GM18519 (cell line): Measurements from ENCODE around the gene CES2.
"Not testable (repeated sequence)": the region's sequence is repeated elsewhere in the genome, so short reads cannot be mapped to it uniquely, and the experiment has no call there.

Experiments used
- ATAC-seq: cut with Tn5 transposase; IDR thresholded peaks from one replicate; pipeline ENCODE4 v1.9.1; 2021; ENCODE audit warnings: mild to moderate bottlenecking, moderate library complexity; ENCODE audit not compliant: unreplicated experiment, low FRiP score

The CES2 gene

GRCh38 chr16:66974932-66975246 lies 39.6 kb downstream of the CES2 start:
- not testable (repeated sequence) for ATAC-seq

DNA sequence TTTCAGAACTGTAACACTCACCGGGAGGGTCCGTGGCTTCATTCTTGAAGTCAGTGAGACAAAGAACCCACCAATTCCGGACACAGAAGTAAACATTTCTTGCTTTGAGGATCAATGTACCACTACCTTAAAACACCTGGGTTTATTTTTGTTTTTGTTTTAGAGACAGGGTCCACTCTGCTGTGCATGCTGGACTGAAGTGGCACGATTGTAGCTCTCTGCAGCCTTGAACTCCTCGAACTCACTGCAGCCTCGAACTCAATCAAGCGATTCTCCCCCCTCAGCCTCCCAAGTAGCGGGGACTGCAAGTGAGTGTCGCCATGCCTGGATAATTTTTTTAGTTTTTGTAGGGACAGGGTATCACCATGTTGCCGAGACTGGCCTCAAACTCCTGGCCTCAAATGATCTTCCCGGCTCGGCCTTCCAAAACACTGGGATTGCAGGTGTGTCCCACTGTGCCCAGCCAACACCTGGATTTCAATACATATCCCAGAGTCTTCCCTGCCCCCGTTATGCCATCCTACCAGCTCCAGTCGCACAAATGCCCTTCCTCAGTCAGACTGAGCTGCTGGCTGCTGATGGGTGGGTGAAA lies 40.1 kb downstream of the CES2 start:
- ATAC-seq, result no peak

DNA sequence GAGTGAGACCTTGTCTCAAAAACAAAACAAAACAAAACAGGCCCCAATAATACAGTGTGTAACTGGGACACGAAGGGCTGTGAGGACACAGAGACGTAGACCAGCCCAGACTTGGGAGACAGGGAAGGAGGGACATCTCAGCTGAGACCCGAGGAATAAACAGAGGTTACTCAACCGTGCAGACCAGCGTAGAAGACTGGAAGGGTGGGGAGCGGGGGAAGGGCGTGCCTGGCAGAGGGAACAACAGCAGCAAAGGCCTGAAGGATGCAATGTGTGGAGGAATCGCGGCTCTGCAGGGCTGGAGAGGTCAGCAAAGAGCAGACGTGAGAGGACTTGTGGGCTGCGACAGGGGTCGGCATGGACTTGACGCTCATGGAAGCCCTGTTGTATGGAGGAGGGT lies 41.4 kb downstream of the CES2 start:
- ATAC-seq, result no peak

- ATAC-seq, result peak; percentile 54
These were observed 42.2 kb downstream of the CES2 start for GRCh38 chr16:66977341-66978113.

DNA sequence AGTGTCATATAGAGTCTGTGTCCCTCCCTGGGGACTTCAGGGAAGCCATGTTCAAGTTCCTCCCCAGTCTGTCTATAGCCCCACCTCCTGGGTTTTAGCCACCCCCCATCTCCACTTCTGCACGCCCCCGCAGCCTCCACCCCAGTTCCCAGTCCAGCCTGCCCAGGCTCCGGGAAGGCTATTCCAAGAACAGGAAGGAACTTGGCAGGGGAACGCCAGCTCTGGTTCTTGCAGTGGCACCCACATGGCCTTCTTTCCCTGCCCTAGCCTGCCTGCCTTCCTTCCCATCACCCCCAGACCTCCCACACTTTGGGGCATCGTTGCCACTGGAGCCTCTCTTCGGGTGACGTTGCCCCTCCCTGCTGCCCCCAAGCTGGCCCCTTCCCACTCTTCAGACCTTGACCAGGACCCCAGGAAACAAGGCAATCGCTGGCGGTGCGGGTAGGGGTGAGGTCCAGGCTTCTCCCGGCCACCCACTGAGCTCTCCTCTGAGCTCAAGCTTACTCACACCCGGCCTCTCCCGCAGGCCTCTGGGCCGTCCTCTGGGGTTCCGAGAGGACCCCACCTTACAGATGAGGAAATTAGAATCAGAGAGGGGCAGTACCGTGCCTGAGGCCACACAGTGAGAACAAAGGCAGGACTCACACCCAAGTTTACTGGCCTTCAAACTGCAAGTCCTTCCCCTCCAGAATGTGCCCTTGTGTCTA lies 43.8 kb downstream of the CES2 start:
- no peak for ATAC-seq

DNA sequence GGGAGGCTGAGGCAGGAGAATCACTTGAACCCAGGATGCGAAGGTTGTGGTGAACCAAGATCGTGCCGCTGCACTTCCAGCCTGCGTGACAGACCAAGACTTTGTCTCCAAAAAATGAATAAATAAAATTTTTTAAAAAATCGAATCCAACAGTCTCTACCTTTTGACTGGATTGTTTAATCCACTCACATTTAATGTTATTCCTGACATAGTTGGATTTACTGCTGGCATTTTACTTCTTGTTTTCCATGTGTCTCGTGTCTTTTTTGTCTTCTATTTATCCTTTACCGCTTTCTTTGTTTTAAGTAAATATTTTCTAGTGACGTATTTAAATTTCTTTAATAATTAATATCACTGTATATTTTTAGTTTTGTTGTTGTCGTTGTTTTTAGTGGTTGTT lies 47.7 kb downstream of the CES2 start:
- no peak for ATAC-seq

GRCh38 chr16:66984892-66985311 lies 49.6 kb downstream of the CES2 start:
- no peak for ATAC-seq

- no peak for ATAC-seq
These were observed 51.2 kb downstream of the CES2 start for GRCh38 chr16:66986559-66986958.

- no peak for ATAC-seq
These were observed 53.0 kb downstream of the CES2 start, which contains the start of gene CES4A for GRCh38 chr16:66988197-66988788. TSS of gene CES4A (plus strand) at chr16:66988589. CDS start at chr16:66988773, 184 bp downstream.

GRCh38 chr16:66991545-66992077 lies 56.3 kb downstream of the CES2 start:
- ATAC-seq, result no peak

GRCh38 chr16:66993558-66993957 lies 58.2 kb downstream of the CES2 start:
- not testable (repeated sequence) for ATAC-seq
